Cardiac fibroblast (primary cell): ENCODE measurements around the gene RTP5.
A peak's percentile ranks its signal among the peaks of the same experiment; 100 is the strongest.

Experiments used
- DNase-seq, 2 donors: peaks; one replicate each; pipeline versions ENCODE4 v3.0.0 to v3.0.0-alpha.2; 2010; ENCODE audit warnings: low read depth in 2 of 2
- H3K4me3 ChIP-seq, 2 donors: replicated peaks in 1 of 2; 1 replicate in 1 of 2; 2 replicates in 1 of 2; pipeline ENCODE4 v1.5.1; 2011; ENCODE audit warnings: low read depth in 2 of 2, low read length in 2 of 2, mild to moderate bottlenecking in 2 of 2, moderate library complexity in 1 of 2
- TF ChIP-seq, protein P1 (sequence below): IDR thresholded peaks from one replicate; pipeline ENCODE4 v1.5.1; 2011; ENCODE audit warnings: low read depth, mild to moderate bottlenecking, low read length, inconsistent platforms

Gene RTP5

DNA sequence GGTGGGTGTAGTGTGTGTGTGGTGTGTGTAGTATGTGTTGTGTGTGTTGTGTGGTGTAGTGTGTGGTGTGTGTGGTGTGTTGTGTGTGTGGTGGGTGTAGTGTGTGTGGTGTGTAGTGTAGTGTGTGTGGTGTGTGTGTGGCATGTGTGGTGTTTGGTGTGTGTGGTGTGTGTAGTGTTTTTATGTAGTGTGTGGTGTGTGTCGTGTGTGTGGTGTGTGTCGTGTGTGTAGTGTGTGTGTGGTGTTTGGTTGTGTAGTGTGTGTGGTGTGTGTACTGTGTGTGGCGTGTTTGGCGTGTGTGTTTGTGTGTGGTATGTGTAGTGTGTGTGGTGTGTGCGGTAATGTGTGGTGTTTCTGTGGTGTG is 4.7 kb upstream of the RTP5 start:
- TF ChIP-seq, protein P1, sequence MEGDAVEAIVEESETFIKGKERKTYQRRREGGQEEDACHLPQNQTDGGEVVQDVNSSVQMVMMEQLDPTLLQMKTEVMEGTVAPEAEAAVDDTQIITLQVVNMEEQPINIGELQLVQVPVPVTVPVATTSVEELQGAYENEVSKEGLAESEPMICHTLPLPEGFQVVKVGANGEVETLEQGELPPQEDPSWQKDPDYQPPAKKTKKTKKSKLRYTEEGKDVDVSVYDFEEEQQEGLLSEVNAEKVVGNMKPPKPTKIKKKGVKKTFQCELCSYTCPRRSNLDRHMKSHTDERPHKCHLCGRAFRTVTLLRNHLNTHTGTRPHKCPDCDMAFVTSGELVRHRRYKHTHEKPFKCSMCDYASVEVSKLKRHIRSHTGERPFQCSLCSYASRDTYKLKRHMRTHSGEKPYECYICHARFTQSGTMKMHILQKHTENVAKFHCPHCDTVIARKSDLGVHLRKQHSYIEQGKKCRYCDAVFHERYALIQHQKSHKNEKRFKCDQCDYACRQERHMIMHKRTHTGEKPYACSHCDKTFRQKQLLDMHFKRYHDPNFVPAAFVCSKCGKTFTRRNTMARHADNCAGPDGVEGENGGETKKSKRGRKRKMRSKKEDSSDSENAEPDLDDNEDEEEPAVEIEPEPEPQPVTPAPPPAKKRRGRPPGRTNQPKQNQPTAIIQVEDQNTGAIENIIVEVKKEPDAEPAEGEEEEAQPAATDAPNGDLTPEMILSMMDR = no peak
- no peak for DNase-seq
- H3K4me3 ChIP-seq = no peak overlapping the region

DNA sequence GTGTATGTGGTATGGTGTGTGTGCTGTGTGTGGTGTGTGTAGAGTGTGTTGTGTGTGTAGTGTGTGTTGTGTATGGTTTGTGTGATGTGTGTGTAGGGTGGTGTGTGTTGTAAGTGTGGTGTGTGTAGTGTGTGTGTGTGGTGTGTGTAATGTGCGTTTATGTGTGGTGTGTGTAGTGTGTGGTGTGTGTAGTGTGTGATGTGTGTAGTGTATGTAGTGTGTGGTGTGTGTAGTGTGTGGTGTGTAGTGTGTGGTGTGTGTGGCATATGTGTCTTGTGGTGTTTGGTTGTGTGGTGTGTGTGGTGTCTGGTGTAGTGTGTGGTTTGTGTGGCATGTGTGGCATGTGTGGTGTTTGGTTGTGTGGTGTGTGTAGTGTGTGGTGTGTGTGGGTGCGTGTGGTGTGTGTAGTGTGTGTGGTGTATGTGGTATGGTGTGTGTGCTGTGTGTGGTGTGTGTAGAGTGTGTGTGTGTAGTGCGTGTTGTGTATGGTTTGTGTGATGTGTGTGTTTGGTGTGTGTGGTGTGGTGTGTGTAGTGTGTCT is 4.0 kb upstream of the RTP5 start:
- TF ChIP-seq, protein P1 = no peak
- H3K4me3 ChIP-seq = no peak overlapping the region
- no peak for DNase-seq

GRCh38 chr2:241865957-241866789 is 3.4 kb upstream of the RTP5 start:
- TF ChIP-seq, protein P1 = no peak
- no peak overlapping the region for H3K4me3 ChIP-seq
- peak in 1 of 2 donors; percentile 24 for DNase-seq

GRCh38 chr2:241866790-241867645 is 2.5 kb upstream of the RTP5 start:
- no peak overlapping the region for H3K4me3 ChIP-seq
- no peak for DNase-seq
- TF ChIP-seq, protein P1 = no peak

DNA sequence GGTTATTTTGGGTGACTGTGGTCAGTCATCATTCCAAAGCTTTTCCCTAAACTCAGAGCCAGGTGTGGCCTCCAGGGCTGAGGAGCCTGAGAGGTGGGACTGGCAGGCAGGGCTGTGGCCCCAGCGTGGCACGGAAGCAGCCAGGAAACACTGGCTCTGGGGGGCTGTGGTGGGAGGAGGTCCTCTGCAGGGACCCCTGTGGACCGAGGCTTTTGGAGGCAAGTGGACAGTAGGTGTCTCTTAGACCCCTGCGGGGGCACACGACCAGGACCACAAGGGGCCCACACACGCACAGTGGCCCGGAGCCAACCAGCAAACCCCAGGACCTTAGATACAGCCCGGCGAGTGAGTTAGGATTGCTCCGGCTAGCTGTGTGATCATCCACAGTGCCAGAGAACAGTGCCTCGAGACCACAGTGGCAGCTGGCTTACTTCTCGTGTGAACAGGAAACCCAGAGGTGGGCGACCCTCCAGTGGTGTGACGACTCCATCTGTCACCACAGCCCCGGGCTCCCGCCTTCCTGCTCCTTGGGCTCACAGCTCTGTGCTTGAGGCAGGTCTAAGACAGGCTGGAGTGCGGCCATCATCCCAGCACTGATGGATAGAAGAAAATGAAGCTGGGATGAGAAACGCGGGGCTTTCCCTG is 1.6 kb upstream of the RTP5 start:
- no peak for DNase-seq
- TF ChIP-seq, protein P1 = no peak
- no peak overlapping the region for H3K4me3 ChIP-seq

GRCh38 chr2:241868661-241869081 is 858 bp upstream of the RTP5 start:
- TF ChIP-seq, protein P1 = no peak
- DNase-seq = no peak
- H3K4me3 ChIP-seq = no peak overlapping the region
